ENCODE results near the gene ANXA7. TPM values are rescaled to one million over a fixed set of nuclear protein-coding genes. Genes with fewer than 3 reads are reported as not detected.

The ANXA7 gene
- polyA plus RNA-seq, 1 donor from 2014 or later = 23.9 TPM

DNA sequence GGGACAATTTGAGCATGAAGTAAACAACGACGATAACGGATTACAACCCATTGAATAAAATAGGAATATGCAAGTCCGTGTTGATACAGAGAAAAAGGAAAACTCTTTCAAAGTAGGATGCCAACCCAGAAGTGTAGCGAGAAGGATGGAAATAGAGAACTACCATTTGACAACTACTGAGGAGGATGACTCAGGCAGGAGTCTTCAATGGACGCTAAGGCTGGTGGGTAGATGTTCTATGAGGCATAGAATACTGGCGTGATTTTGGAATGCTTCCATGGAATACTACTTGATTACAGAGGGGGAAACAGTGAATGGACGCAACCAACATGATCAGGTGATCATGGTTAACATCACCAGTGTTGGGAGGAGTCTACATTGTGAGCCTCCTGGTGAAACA, 54.4 kb downstream of the ANXA7 start:
- no peak overlapping the region for H3K27ac ChIP-seq (ENCODE audit: low read length)
- H3K27me3 ChIP-seq (ENCODE audit: insufficient read depth, low read depth, low read length) = no peaks in the 10 kb centered on the region
- no peaks in the 10 kb centered on the region for H4K20me1 ChIP-seq (ENCODE audit: insufficient read depth)
- no peaks in the 10 kb centered on the region for H3F3A ChIP-seq (ENCODE audit: insufficient read depth, low read length, poor library complexity, severe bottlenecking)
- no peak overlapping the region for H3K4me2 ChIP-seq (ENCODE audit: low read length)
- peak overlapping the region; percentile 46 for H2AFZ ChIP-seq (ENCODE audit: low read depth, low read length)
- no peaks in the 10 kb centered on the region for H3K79me2 ChIP-seq (replicated peaks; ENCODE audit: insufficient read depth, low read length)
- peaks cover 3% of the 10 kb centered on the region for H3K36me3 ChIP-seq (ENCODE audit: insufficient read depth, low read length)
- TF ChIP-seq TAF1 (IDR thresholded peaks at IDR 0.05; ENCODE audit: low read depth) (no peak), RAD21 (conservative IDR thresholded peaks at IDR 0.05) (no peak), EP300 (conservative IDR thresholded peaks at IDR 0.05; ENCODE audit: poor library complexity, severe bottlenecking) (no peak), EZH2 (IDR thresholded peaks at IDR 0.05; ENCODE audit: borderline replicate concordance, insufficient read depth, low read length, poor library complexity, severe bottlenecking) (no peak), CTCF (IDR thresholded peaks at IDR 0.05; ENCODE audit: poor library complexity, severe bottlenecking) (no peak), REST (IDR thresholded peaks at IDR 0.05; ENCODE audit: borderline replicate concordance) (no peak), SMC3 (conservative IDR thresholded peaks at IDR 0.05; ENCODE audit: poor library complexity) (no peak), MXI1 (conservative IDR thresholded peaks at IDR 0.05; ENCODE audit: poor library complexity, severe bottlenecking) (no peak), POLR2AphosphoS5 (IDR thresholded peaks at IDR 0.05) (no peak)
- no peaks in the 10 kb centered on the region for H3K9me3 ChIP-seq (ENCODE audit: low read length)
- peak overlapping the region; percentile 33 for H3K9ac ChIP-seq (ENCODE audit: low read length)
- no peaks in the 10 kb centered on the region for H3K9me2 ChIP-seq (ENCODE audit: insufficient read depth, low read length)
- H3K4me3 ChIP-seq (ENCODE audit: low read length) = peak overlapping the region; percentile 79

DNA sequence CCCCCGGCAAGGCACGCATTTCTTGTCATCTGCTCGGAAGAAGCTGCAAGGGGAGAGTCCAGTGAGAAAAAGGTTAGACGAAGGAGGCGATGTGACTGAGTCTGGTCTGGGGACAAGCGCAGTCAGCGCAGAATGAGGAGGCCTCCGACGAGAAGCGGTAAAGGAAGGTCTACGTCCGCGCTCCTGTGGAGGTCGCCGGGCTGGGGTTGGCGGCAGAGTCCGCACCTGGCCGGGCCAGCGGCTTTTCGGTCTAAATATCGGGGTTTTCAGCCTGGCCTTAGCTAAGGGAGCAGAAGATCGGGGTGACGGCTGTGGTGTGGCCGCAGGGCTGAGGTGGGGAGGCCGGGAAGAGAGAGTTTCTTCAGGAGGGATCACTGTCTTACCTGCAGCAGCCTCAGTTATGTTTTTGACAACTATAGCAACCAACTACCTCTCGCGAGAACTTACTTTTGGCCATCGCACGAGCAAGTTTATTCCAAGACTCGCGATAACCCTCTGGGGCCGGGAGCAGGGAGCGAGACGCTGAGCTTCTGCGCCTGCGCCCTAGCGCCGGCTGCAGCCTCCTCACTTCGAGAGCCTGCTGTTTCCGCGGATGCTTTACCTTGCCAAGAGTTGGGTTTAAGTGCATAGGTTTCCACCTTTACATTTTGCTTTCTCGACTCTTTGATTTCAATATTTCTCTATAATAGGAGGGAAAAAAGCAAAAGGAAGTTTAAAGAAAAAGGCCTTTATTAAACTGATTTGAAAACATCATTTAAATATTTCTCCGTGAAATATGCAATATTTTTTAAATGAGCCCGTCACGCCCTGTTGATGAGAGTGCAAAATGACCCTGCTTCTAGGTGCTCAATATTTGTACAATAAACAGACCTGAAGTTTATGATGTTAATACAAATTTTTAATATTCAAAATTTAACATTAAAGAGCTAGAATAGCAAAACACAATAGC, 55.3 kb downstream of the ANXA7 start, which contains the start of gene CFAP70:
Gene CFAP70, minus strand, starts transcription at position 534 of the 949 bp plus-strand sequence. CDS start 4,068 bp downstream, outside the sequence.
- H3K4me2 ChIP-seq (ENCODE audit: low read length) = peak within 1 kb of the TSS; percentile 60
- H3F3A ChIP-seq (ENCODE audit: insufficient read depth, low read length, poor library complexity, severe bottlenecking) = no peaks in the 10 kb centered on the region
- no peaks in the 10 kb centered on the region for H3K9me3 ChIP-seq (ENCODE audit: low read length)
- no peaks in the 10 kb centered on the region for H3K9me2 ChIP-seq (ENCODE audit: insufficient read depth, low read length)
- peaks cover 3% of the 10 kb centered on the region for H3K36me3 ChIP-seq (ENCODE audit: insufficient read depth, low read length)
- no peaks in the 10 kb centered on the region for H3K27me3 ChIP-seq (ENCODE audit: insufficient read depth, low read depth, low read length)
- peak within 1 kb of the TSS; percentile 74 for H3K27ac ChIP-seq (ENCODE audit: low read length)
- TF ChIP-seq REST (IDR thresholded peaks at IDR 0.05; ENCODE audit: borderline replicate concordance) = peak; percentile 36
- peak; percentile 48 for TF ChIP-seq MXI1 (conservative IDR thresholded peaks at IDR 0.05; ENCODE audit: poor library complexity, severe bottlenecking)
- peak; percentile 79 for TF ChIP-seq POLR2AphosphoS5 (IDR thresholded peaks at IDR 0.05)
- TF ChIP-seq EP300 (conservative IDR thresholded peaks at IDR 0.05; ENCODE audit: poor library complexity, severe bottlenecking) = peak; percentile 35
- TF ChIP-seq TAF1 (IDR thresholded peaks at IDR 0.05; ENCODE audit: low read depth) = peak; percentile 37
- TF ChIP-seq EZH2 (IDR thresholded peaks at IDR 0.05; ENCODE audit: borderline replicate concordance, insufficient read depth, low read length, poor library complexity, severe bottlenecking) = no peak
- peak; percentile 34 for TF ChIP-seq RAD21 (conservative IDR thresholded peaks at IDR 0.05)
- no peak for TF ChIP-seq SMC3 (conservative IDR thresholded peaks at IDR 0.05; ENCODE audit: poor library complexity)
- peak; percentile 18 for TF ChIP-seq CTCF (IDR thresholded peaks at IDR 0.05; ENCODE audit: poor library complexity, severe bottlenecking)
- no peaks in the 10 kb centered on the region for H4K20me1 ChIP-seq (ENCODE audit: insufficient read depth)
- H3K9ac ChIP-seq (ENCODE audit: low read length) = peak within 1 kb of the TSS; percentile 79
- H2AFZ ChIP-seq (ENCODE audit: low read depth, low read length) = peak within 1 kb of the TSS; percentile 88
- H3K4me3 ChIP-seq (ENCODE audit: low read length) = peak within 1 kb of the TSS; percentile 79
- H3K79me2 ChIP-seq (replicated peaks; ENCODE audit: insufficient read depth, low read length) = no peaks in the 10 kb centered on the region
